ENCODE results near the gene KIAA1755.

- TF ChIP-seq, protein P1, sequence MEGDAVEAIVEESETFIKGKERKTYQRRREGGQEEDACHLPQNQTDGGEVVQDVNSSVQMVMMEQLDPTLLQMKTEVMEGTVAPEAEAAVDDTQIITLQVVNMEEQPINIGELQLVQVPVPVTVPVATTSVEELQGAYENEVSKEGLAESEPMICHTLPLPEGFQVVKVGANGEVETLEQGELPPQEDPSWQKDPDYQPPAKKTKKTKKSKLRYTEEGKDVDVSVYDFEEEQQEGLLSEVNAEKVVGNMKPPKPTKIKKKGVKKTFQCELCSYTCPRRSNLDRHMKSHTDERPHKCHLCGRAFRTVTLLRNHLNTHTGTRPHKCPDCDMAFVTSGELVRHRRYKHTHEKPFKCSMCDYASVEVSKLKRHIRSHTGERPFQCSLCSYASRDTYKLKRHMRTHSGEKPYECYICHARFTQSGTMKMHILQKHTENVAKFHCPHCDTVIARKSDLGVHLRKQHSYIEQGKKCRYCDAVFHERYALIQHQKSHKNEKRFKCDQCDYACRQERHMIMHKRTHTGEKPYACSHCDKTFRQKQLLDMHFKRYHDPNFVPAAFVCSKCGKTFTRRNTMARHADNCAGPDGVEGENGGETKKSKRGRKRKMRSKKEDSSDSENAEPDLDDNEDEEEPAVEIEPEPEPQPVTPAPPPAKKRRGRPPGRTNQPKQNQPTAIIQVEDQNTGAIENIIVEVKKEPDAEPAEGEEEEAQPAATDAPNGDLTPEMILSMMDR (IDR thresholded peaks at IDR 0.05) = no peak
- TF ChIP-seq, protein P2, sequence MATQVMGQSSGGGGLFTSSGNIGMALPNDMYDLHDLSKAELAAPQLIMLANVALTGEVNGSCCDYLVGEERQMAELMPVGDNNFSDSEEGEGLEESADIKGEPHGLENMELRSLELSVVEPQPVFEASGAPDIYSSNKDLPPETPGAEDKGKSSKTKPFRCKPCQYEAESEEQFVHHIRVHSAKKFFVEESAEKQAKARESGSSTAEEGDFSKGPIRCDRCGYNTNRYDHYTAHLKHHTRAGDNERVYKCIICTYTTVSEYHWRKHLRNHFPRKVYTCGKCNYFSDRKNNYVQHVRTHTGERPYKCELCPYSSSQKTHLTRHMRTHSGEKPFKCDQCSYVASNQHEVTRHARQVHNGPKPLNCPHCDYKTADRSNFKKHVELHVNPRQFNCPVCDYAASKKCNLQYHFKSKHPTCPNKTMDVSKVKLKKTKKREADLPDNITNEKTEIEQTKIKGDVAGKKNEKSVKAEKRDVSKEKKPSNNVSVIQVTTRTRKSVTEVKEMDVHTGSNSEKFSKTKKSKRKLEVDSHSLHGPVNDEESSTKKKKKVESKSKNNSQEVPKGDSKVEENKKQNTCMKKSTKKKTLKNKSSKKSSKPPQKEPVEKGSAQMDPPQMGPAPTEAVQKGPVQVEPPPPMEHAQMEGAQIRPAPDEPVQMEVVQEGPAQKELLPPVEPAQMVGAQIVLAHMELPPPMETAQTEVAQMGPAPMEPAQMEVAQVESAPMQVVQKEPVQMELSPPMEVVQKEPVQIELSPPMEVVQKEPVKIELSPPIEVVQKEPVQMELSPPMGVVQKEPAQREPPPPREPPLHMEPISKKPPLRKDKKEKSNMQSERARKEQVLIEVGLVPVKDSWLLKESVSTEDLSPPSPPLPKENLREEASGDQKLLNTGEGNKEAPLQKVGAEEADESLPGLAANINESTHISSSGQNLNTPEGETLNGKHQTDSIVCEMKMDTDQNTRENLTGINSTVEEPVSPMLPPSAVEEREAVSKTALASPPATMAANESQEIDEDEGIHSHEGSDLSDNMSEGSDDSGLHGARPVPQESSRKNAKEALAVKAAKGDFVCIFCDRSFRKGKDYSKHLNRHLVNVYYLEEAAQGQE (IDR thresholded peaks at IDR 0.05; ENCODE audit: low read depth, low read length) = no peak
- no peak for TF ChIP-seq MAX (IDR thresholded peaks at IDR 0.05; ENCODE audit: low read depth)
- TF ChIP-seq TCF12 (IDR thresholded peaks at IDR 0.05) = no peak
- no peak for TF ChIP-seq SIN3A (IDR thresholded peaks at IDR 0.05; ENCODE audit: borderline replicate concordance, low read depth, low read length)
- TF ChIP-seq POLR2AphosphoS5 (IDR thresholded peaks at IDR 0.05; ENCODE audit: low read depth, low read length) = no peak
- no peak for TF ChIP-seq RCOR1 (IDR thresholded peaks at IDR 0.05; ENCODE audit: low read length)
- no peak for TF ChIP-seq TAF1 (IDR thresholded peaks at IDR 0.05; ENCODE audit: borderline replicate concordance, low read depth, low read length)
- no peak for TF ChIP-seq GABPA (IDR thresholded peaks at IDR 0.05; ENCODE audit: low read depth)
- TF ChIP-seq USF1 (IDR thresholded peaks at IDR 0.05; ENCODE audit: borderline replicate concordance, low read depth) = no peak
- no peak for TF ChIP-seq GATA2 (CRISPR knock-in tag; IDR thresholded peaks at IDR 0.05)
These were observed 19.3 kb downstream of the KIAA1755 start for GRCh38 chr20:38241201-38241600.

Data from SK-N-SH (cell line).